Measurements from ENCODE around the gene PARP8. TPM values are rescaled to one million over a fixed set of nuclear protein-coding genes. Genes with fewer than 3 reads are reported as not detected.
"Not testable (repeated sequence)": the region's sequence is repeated elsewhere in the genome, so short reads cannot be mapped to it uniquely, and the experiment has no call there.

The PARP8 gene
- total and polyA plus RNA-seq, 2 of the 8 experiments (the other 6 are each of a cell fraction or from before 2014, with no cell fraction given): 16.6 to 30.6 TPM

DNA sequence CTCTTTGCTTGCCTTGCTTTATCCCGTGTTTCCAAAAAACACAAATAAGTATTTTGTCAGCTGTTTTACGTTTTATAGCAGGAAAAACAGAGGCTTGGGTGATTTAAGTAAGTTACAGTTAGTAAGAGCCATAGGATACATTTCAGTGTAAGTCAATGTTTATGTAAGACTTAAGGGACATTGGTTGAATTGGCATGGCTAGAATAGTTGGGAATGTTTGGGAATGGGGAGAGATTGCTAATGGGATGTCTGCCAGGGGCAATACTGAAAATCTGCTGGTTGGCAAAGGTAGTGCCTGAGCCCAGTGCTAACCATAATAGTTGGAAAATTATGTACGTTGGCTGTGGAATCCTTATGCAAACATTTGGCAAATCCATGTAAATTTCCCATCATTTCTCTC, 7.0 kb downstream of the PARP8 start:
- H3K23ac ChIP-seq (ENCODE audit: insufficient read length); CTCF ChIA-PET (ENCODE audit: partially characterized antibody); H3K36me3 ChIP-seq (ENCODE audit: control insufficient read depth in 2 of 4, insufficient read depth in 4 of 4, low read length in 3 of 4); H3K56ac ChIP-seq (replicated peaks; ENCODE audit: insufficient read length, low read depth, low read length); H3K27me3 ChIP-seq (replicated peaks in 1 of 4; ENCODE audit: control insufficient read depth in 3 of 4, extremely low read depth in 1 of 4, insufficient read depth in 3 of 4, low read length in 3 of 4); H3K4ac ChIP-seq (replicated peaks; ENCODE audit: insufficient read length, low read depth, low read length); H3K14ac ChIP-seq (ENCODE audit: insufficient read length); H3K79me1 ChIP-seq (ENCODE audit: low read depth, low read length); FAIRE-seq; H4K20me1 ChIP-seq (replicated peaks in 1 of 2; ENCODE audit: control insufficient read depth in 1 of 2, insufficient read depth in 2 of 2, low read length in 2 of 2); H2BK15ac ChIP-seq (ENCODE audit: low read length); H3K18ac ChIP-seq (ENCODE audit: extremely low read depth, low read length); H2BK120ac ChIP-seq (replicated peaks; ENCODE audit: low read depth, low read length); H3K9ac ChIP-seq (replicated peaks in 1 of 4; ENCODE audit: extremely low read depth in 1 of 4, low read depth in 3 of 4, low read length in 3 of 4); H2BK5ac ChIP-seq (ENCODE audit: low read depth, low read length); H3K27ac ChIP-seq (ENCODE audit: low read depth, low read length); H2AFZ ChIP-seq (ENCODE audit: low read length); DNase-seq (ENCODE audit: low read depth in 1 of 2, low spot score in 2 of 2); H2BK20ac ChIP-seq (ENCODE audit: low read length); H2BK12ac ChIP-seq (ENCODE audit: low read depth, low read length); H3K9me3 ChIP-seq (ENCODE audit: insufficient read depth in 2 of 2, low read depth in 1 of 2, low read length in 1 of 2); H3K4me2 ChIP-seq (ENCODE audit: insufficient read depth in 1 of 2, low read depth in 2 of 2, low read length in 2 of 2); H4K8ac ChIP-seq (ENCODE audit: extremely low read depth, insufficient read depth, low read length); H4K5ac ChIP-seq (ENCODE audit: insufficient read length, low read depth, low read length); H3K4me3 ChIP-seq (ENCODE audit: extremely low read depth in 1 of 4, insufficient read depth in 2 of 4, low read depth in 3 of 4, low read length in 4 of 4); H3K23me2 ChIP-seq (ENCODE audit: low read depth, low read length); H2AK5ac ChIP-seq (ENCODE audit: low read depth, low read length); H4K91ac ChIP-seq (replicated peaks; ENCODE audit: insufficient read length, low read length): not testable (repeated sequence)
- Histone ChIP-seq H3K4me1 (replicated peaks in 1 of 4; ENCODE audit: control insufficient read depth in 3 of 4, insufficient read depth in 4 of 4, low read length in 3 of 4) (peaks cover 0 to 13% (median 11%) of the 10 kb centered on the region in 4 experiments; a peak in 4 of 7 replicates), H3K79me2 (ENCODE audit: control insufficient read depth in 1 of 2, insufficient read depth in 2 of 2, low read length in 2 of 2) (peaks cover 0 to 99% of the 10 kb centered on the region in 2 experiments; a peak in 3 of 4 replicates)
- WGBS, 2 experiments (ENCODE audit: extremely low coverage in 1 of 2, insufficient coverage in 1 of 2, insufficient read length in 1 of 2, insufficient replicate concordance in 2 of 2, low coverage in 1 of 2, low lambda C conversion rate in 2 of 2, missing lambda C conversion rate in 1 of 2): 90% methylated on average over 3 of the region's 3 CpGs; no CpG with 5 or more reads in 1 of the 2 experiments
- POLR2A ChIA-PET (ENCODE audit: partially characterized antibody): interaction anchor here (1.4 kb wide), 1 partner anchor 7 kb away, joined by 4 read pairs; the partner anchor contains the start of gene PARP8

All from H1 (cell line).